Activated CD4-positive, alpha-beta T cell treated with anti-CD3 and anti-CD28 coated beads, Interleukin-2, Interleukin-6, amounts not matched to agents 100 ng/mL and 50 ng/mL, durations not matched to agents 16 hours and 8 hours (primary cell): ENCODE data around the gene RPS8.
"Not testable (repeated sequence)": the region's sequence is repeated elsewhere in the genome, so short reads cannot be mapped to it uniquely, and the experiment has no call there.

ENCODE experiments used
- DNase-seq: peaks from one replicate; pipeline ENCODE4 v3.0.0-alpha.2; 2020

The RPS8 gene

DNA sequence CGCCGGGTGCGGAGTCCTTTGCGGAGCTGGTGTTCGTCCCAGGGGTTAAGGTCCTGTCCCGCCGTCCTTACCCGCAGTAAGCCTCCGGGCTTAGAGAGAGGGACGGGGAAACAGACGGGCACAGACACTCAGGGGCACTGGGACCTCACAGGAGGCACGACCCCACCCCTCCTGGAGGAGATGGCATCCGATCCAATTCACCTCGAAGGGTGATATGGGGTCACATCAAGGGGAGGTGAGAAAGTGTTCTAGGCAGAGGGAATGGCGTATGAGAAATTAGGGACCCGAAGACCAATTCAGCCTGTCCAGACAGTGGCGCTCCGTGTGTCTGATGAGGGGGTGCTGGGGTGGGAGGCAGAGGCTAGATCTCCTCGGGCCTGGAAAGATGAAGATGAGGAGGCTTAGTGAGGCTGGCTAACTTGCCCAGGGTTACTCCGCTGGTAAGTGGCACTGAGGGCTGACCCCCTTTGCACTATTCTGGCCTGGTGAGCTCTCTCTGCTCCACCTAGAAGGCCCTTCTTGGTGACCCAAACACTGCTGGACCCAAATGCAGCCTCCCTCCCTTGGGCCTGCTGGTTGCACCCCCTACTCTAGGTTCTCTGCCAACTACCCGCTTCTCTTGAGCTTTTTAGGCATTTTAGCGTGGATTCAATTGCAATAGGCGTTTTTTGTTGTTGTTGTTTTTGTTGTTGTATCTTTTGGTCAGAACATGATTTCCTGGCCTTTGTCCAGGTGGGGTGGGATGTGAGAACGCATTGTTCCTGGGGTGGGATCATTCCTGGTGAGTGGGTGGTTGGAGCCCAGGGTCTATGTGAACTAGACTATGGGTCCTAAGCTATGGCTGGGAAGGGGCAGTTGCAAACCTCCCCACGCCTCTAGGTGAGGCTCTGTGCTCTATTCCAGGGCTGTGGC is 45.2 kb downstream of the RPS8 start:
- DNase-seq, result no peak

DNA sequence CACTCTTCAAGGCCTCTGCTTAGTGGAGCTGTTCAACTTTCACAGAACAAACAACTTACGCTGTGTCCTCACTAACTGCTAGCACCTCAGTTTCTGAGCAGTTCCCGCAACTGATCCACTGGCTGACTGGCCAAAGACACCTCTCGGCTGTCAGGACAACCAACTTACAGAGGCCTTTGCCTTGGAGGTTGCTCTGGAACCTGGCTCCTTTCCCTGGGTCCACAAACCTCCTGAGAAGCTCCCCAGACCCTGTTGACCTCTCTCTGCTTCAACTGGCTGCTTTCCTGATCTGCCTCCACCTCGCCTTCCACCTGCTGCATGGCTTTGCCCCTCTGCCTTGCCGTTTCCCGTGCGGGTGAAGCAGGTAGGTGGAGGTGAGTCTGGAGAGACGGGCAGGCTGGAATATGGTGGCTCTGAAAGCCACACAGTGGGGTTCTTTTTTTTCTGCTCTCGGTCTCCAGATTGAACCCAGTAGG is 45.9 kb downstream of the RPS8 start:
- no peak for DNase-seq

DNA sequence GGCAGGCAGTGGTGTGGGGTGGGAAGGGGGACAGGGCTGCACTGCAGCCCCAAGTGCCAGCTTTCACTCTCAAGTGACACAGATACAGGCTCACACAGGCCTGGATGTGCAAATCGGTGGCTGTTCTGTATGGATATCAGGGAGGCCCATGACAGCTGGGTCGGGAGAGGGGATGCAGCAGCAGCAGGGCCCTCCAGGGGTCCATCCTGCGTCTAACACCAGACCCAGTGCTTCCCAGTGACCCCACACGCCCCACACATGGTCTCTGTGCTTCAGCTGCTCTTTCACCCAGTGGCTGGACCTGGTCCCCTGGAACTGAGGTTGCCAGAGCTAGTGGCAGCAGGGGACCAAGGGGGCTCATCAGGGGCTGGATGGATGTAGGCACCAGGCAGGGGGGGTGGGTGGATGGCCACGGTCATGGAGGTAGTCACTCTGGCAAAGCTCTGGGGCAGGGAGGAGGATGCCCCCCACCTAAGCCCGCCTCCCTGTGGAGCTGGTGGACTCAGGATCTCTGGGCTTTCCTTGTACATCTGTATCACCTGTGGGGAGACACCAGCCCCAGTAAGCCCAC is 46.9 kb downstream of the RPS8 start:
- DNase-seq, result no peak

DNA sequence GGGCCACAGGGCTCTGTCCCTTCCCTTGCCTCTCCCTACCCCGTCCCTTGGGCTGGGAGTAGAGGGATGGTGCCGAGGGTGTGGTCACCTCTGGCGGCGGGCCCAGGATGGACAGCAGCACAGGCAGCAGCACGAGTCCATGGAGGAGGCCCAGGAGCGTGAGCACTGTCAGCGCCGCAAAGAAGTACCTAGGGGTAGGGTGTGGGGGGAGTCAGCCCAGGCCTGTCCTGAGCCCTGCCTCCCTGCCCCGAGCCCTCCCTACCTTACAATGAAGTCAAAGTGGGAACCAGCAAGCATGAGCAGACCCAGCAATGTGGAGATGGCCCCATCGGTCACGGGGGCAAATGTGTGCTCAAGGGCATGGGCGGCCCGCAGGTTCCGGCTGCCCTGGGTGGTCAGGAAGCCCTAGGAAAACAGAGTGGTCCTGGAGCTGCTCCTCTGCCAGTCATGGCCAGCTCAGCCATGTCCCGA is 47.7 kb downstream of the RPS8 start:
- DNase-seq, result no peak

DNA sequence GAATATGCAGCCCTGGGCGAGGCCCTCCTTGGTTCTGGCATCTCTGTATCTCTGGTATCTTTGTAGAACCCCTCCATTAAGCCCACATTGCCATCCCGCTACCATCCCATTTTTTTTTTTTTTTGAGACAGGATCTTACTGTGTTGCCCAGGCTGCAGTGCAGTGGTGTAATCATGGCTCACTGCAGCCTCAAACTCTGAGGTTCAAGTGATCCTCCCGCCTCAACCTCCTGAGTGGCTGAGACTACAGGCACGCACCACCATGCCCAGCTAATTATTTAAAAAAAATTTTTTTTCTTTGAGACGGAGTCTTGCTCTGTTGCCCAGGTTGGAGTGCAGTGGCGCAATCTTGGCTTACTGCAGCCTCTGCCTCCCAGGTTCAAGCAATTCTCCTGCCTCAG is 49.1 kb downstream of the RPS8 start:
- not testable (repeated sequence) for DNase-seq

DNA sequence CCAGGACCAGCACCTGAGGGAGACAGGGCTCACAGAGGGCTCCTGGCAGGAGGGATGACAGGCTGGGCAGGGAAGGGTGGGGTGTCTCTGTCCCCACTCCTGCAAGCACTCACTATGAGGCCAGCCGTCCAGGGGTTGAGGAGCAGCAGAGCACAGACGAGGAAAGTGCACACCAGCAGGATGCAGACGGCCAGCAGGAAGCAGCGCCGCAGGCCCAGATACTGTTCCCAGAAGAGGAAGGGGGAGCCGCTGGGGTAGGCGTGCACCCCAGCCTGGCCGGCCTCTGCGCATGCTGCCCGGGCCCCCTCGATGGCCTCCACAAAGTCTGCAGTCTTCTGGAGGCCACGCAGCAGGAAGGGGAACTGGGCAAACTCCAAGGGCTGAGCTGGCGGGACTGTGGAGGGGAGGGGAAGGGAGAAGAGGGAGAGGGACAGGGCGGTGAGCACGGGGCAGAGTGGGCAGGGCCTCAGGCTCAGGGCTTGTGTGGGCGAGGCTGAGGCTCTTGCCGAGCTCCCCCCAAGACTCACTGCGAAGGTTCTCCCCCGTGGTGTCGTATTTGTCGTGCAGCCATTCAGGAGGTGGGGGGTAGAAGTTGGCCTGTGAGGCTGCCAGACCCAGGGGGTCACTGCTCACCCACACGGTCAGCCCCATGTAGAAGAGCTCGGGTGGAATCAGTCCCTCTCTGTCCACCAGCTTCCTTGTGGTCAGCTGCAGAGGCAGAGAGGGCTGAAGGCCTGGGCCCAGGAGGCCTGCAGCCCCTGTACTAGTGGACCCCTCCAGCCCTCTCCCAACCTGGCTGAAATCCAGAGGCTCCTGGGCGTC is 51.2 kb downstream of the RPS8 start:
- no peak for DNase-seq

DNA sequence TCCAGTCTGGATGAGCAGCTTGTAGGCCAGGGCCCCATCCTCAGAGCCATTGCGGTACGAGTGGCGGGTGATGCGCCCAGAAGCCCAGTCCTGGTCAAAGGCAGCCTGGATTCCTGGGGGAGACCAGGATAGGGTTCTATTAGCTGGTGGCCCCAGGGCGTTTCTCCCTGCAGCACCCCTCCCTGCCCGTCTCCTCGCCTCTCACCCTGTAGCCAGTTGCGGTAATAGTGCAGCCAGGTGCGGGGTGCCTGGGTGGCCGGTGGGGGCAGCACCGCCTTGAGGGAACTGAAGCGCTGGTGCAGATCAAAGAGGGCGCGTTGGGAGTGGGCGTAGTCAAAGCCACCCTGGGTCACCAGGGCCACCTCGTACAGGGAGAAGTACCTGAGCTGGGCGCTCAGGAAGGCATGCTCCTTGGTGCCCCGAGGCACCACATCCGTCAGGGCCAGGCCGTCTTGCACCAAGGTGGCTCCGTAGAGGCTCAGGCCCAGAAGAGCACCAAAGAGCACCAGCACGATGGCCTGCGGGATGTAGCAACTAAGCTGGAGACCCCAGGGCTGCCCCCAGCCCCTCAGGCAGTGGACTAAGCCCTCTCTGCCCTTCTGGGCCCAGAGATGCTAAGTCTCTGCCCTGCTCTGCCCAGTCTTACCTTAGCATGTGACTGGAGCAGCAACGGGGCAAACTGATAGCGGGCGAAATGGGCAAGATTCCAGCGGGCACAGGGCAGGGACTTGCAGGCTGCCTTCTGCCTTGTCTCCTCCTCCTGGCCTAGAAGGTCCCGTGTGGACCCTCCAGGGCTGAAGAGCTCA is 52.1 kb downstream of the RPS8 start:
- DNase-seq, result no peak

DNA sequence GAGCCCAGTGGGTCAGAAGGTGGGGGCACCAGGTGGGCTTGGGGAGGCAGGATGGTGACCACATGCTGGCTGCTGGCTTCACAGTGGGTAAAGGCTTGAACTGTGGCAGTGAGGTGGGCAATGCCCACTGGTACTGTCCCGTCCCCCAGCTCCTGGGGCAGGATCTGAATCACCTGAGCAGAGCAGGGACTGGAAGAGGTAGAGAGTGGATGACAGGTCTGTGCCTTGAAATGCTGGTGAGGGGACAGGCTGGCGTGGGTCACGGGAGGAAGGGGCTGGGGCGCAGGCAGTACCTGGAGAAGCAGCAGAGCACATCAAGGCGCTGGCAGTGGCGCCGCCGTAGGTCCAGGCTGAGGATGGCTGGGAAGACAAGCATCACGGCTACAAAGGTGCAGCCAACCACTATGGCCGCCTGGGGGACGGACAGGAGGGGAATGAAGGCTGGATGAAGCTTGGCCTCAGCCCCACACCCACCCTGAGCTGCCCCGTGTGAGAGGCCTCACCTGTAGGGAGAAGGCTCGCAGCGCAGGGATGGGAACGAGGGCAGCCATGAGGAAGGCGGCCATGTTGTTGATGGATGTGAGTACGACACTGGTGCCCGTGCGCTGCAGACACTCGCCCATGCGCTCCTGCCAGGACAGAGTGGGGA is 52.8 kb downstream of the RPS8 start:
- DNase-seq, result no peak
